Skeletal muscle tissue (tissue), 4 donors: ENCODE measurements around the gene LRRC32. TPM values are rescaled to one million over a fixed set of nuclear protein-coding genes. Genes with fewer than 3 reads are reported as not detected.

ENCODE experiments used
- H3K27ac ChIP-seq: one replicate; pipeline ENCODE4 v1.7.0; 2013; ENCODE audit warnings: mild to moderate bottlenecking, low read depth, low read length, inconsistent platforms
- H3K27me3 ChIP-seq, 3 donors: one replicate each; pipeline ENCODE4 v1.7.0; 2013; ENCODE audit warnings: low read length in 3 of 3; ENCODE audit not compliant: control insufficient read depth in 3 of 3, insufficient read depth in 3 of 3
- H3K36me3 ChIP-seq, 3 donors: one replicate each; pipeline ENCODE4 v1.7.0; 2013; ENCODE audit warnings: low read length in 3 of 3; ENCODE audit not compliant: control insufficient read depth in 3 of 3, insufficient read depth in 3 of 3
- H3K4me1 ChIP-seq, 3 donors: one replicate each; pipeline ENCODE4 v1.7.0; 2013; ENCODE audit warnings: low read length in 3 of 3, mild to moderate bottlenecking in 3 of 3; ENCODE audit not compliant: control insufficient read depth in 3 of 3, insufficient read depth in 3 of 3
- H3K4me3 ChIP-seq, 3 donors: one replicate each; pipeline ENCODE4 v1.7.0; 2013; ENCODE audit warnings: low read length in 3 of 3
- H3K9ac ChIP-seq, 3 donors: one replicate each; pipeline ENCODE4 v1.7.0; 2013; ENCODE audit warnings: low read length in 3 of 3, mild to moderate bottlenecking in 3 of 3, moderate library complexity in 2 of 3, low read depth in 1 of 3
- H3K9me3 ChIP-seq, 3 donors: one replicate each; pipeline ENCODE4 v1.7.0; 2013; ENCODE audit warnings: low read length in 3 of 3; ENCODE audit not compliant: control insufficient read depth in 3 of 3
- total RNA-seq: library from RNA; depleted of rRNA; stranded (reverse); fragments of >200 nt; gene quantifications from one replicate; pipeline ENCODE4 v1.2.3, GENCODE V29; 2014
- donor health status: Osteomylitis.

Gene LRRC32
- total RNA-seq, 1 donor from 2014 or later: 6.3 TPM

GRCh38 chr11:76665921-76666351 lies 4.6 kb downstream of the LRRC32 start:
- Histone ChIP-seq H3K27ac (peak overlapping the region; percentile 83), H3K9me3 (no peaks in the 10 kb centered on the region), H3K36me3 (peaks cover 2 to 12% (median 4%) of the 10 kb centered on the region in 3 donors), H3K4me3 (peak overlapping the region in 1 of 3 donors; percentile 5), H3K9ac (peak overlapping the region in 2 of 3 donors; percentile 45 to 79), H3K4me1 (peaks cover 24 to 41% (median 31%) of the 10 kb centered on the region in 3 donors), H3K27me3 (peaks cover 19 to 21% (median 20%) of the 10 kb centered on the region in 3 donors)

DNA sequence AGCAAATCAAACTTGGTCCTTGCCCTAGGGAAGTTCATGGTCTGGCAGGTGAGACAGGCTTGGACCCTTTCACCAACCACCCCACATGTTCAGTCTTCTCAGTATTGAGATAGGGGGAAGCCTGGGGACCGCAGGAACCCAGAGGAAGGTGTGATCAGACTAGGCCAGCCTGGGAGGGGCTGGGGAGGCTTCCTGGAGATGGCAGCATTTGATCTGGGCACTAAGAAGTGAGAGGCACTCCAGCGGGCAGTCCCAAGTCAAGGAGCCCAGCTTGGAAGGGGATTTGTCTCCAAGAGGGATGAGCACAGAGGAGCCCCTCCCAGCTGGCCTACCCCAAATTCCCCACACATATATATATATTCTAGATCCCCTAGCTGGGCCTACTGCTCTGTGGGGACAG lies 5.4 kb downstream of the LRRC32 start:
- Histone ChIP-seq H3K36me3 (peaks cover 2 to 15% (median 4%) of the 10 kb centered on the region in 3 donors), H3K9ac (peak overlapping the region in 1 of 3 donors; percentile 16), H3K9me3 (no peaks in the 10 kb centered on the region), H3K27ac (peak overlapping the region; percentile 19), H3K4me3 (no peak overlapping the region), H3K4me1 (peaks cover 24 to 41% (median 31%) of the 10 kb centered on the region in 3 donors), H3K27me3 (peaks cover 17 to 18% (median 17%) of the 10 kb centered on the region in 3 donors)

GRCh38 chr11:76664578-76665061 lies 5.9 kb downstream of the LRRC32 start:
- Histone ChIP-seq H3K9me3 (no peaks in the 10 kb centered on the region), H3K4me1 (peaks cover 21 to 35% (median 28%) of the 10 kb centered on the region in 3 donors), H3K27ac (peak overlapping the region; percentile 19), H3K4me3 (no peak overlapping the region), H3K27me3 (peaks cover 12 to 17% (median 12%) of the 10 kb centered on the region in 3 donors), H3K36me3 (peaks cover 4 to 15% (median 5%) of the 10 kb centered on the region in 3 donors), H3K9ac (peak overlapping the region in 1 of 3 donors; percentile 16)

DNA sequence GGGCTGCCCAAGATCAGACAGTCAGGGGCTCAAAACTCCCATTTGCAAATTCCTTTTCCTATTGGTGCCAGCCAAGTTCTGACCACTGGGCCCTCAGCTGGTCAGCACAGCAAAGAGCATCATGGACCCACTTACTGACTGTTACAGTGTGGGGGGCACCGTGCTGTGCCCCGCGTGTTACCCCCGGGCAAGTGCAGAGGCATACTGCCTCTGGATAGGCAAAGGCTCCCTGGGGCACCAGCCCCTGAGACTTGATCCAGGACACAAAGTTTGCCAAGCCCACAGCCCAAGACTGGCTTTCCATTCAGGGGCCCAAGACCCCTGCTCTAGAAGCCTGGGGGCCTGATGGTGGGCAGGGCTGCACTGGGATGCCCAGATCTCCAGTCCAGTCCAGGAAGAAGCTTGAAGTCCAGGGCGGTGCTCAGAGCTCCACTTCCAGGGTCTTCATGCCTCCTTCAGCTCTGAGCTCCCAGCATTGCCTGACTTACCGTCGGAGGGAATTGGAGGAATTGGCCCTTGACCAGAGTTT lies 6.6 kb downstream of the LRRC32 start:
- Histone ChIP-seq H3K36me3 (peaks cover 4 to 17% (median 11%) of the 10 kb centered on the region in 3 donors), H3K9me3 (no peaks in the 10 kb centered on the region), H3K4me1 (peaks cover 23 to 35% (median 32%) of the 10 kb centered on the region in 3 donors), H3K27me3 (peaks cover 6 to 15% (median 8%) of the 10 kb centered on the region in 3 donors), H3K9ac (peak overlapping the region in 1 of 3 donors; percentile 16), H3K27ac (no peak overlapping the region), H3K4me3 (no peak overlapping the region)

GRCh38 chr11:76663486-76663810 lies 7.1 kb downstream of the LRRC32 start:
- H3K27ac ChIP-seq: no peak overlapping the region

GRCh38 chr11:76662656-76663485 lies 7.7 kb downstream of the LRRC32 start:
- H3K9me3 ChIP-seq: no peaks in the 10 kb centered on the region
- H3K36me3 ChIP-seq: peaks cover 4 to 17% (median 14%) of the 10 kb centered on the region in 3 donors
- no peak overlapping the region for H3K4me3 ChIP-seq
- no peak overlapping the region for H3K9ac ChIP-seq
- peaks cover 32 to 34% (median 33%) of the 10 kb centered on the region in 3 donors for H3K4me1 ChIP-seq
- H3K27ac ChIP-seq: no peak overlapping the region
- peaks cover 0 to 10% (median 3%) of the 10 kb centered on the region in 3 donors for H3K27me3 ChIP-seq

More at GRCh38 chr11:76663486-76663810, 7.1 kb downstream of the LRRC32 start:
- Histone ChIP-seq H3K36me3 (peaks cover 4 to 17% (median 11%) of the 10 kb centered on the region in 3 donors), H3K4me3 (no peak overlapping the region), H3K4me1 (peaks cover 28 to 35% (median 30%) of the 10 kb centered on the region in 3 donors), H3K9ac (no peak overlapping the region), H3K9me3 (no peaks in the 10 kb centered on the region), H3K27me3 (peaks cover 3 to 11% (median 3%) of the 10 kb centered on the region in 3 donors)

DNA sequence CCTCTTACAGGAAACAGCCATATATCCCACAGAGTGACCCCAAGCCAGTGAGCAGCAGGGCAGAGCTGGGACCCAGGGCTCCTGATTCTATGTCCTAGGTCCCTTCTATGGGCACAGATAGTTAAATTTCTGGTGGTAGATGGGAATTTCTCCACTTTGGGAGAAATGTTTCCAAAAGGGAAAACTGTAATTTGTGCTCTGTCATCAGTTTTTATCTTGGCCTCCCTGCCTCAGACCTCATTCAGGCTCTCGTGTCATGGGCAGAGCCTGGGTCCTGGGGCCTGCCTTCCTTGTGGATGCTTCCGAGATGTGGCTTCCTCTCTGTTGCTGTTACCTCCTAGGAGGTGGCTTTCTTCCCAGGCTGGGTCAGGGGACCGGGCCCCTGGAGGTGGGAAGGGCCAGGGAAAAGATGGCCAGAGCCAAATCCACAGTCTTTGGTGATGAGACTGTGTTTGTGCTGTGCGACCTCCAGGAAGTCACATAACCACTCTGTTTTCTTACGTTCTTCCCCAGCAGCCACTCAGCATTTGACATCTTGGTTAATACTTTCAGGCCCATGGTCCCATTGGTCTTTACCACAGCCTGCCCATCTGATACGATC lies 8.6 kb downstream of the LRRC32 start:
- no peak overlapping the region for H3K9ac ChIP-seq
- no peaks in the 10 kb centered on the region for H3K9me3 ChIP-seq
- peak overlapping the region; percentile 5 for H3K27ac ChIP-seq
- peaks cover 29 to 42% (median 41%) of the 10 kb centered on the region in 3 donors for H3K4me1 ChIP-seq
- no peak overlapping the region for H3K4me3 ChIP-seq
- H3K36me3 ChIP-seq: peaks cover 4 to 19% (median 14%) of the 10 kb centered on the region in 3 donors
- peaks cover 0 to 10% (median 3%) of the 10 kb centered on the region in 3 donors for H3K27me3 ChIP-seq

DNA sequence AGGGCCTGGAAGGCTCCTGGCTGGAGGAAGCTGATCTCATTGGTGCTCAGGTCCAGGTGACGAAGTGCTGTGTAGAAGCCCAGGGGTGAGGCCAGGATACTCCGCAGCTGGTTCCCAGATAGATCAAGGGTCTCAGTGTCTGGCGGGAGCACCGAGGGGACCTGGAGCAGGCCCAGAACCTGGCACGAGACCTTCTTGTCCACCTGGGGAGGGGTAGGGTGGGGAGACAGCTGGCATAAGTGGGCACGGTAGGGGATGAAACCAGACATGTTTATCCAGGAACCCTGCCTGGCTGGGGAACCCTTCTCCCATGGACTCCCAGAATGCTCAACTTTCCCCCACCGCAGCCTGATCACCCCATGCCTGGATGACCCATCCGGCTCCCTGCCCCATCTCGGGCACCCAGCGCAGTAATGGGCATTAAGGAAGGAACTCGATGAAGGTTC lies 9.2 kb downstream of the LRRC32 start:
- peaks cover 4 to 19% (median 14%) of the 10 kb centered on the region in 3 donors for H3K36me3 ChIP-seq
- H3K4me1 ChIP-seq: peaks cover 29 to 48% (median 47%) of the 10 kb centered on the region in 3 donors
- no peak overlapping the region for H3K9ac ChIP-seq
- H3K9me3 ChIP-seq: no peaks in the 10 kb centered on the region
- H3K27ac ChIP-seq: no peak overlapping the region
- no peak overlapping the region for H3K4me3 ChIP-seq
- H3K27me3 ChIP-seq: peaks cover 0 to 10% (median 3%) of the 10 kb centered on the region in 3 donors

- H3K27me3 ChIP-seq: peaks cover 0 to 10% (median 3%) of the 10 kb centered on the region in 3 donors
Measured at GRCh38 chr11:76660533-76661305, 9.8 kb downstream of the LRRC32 start.

More at GRCh38 chr11:76660533-76661305, 9.8 kb downstream of the LRRC32 start:
- Histone ChIP-seq H3K9ac (no peak overlapping the region), H3K9me3 (no peaks in the 10 kb centered on the region), H3K4me1 (peaks cover 26 to 49% (median 49%) of the 10 kb centered on the region in 3 donors), H3K27ac (no peak overlapping the region), H3K36me3 (peaks cover 4 to 19% (median 14%) of the 10 kb centered on the region in 3 donors), H3K4me3 (no peak overlapping the region)
